ENCODE results near the gene PLCG2. TPM values are rescaled to one million over a fixed set of nuclear protein-coding genes. Genes with fewer than 3 reads are reported as not detected.

PLCG2 gene
- total and polyA plus RNA-seq, 2 of the 8 experiments (the other 6 are each of a cell fraction or from before 2014, with no cell fraction given), result 6.1 to 6.9 TPM

DNA sequence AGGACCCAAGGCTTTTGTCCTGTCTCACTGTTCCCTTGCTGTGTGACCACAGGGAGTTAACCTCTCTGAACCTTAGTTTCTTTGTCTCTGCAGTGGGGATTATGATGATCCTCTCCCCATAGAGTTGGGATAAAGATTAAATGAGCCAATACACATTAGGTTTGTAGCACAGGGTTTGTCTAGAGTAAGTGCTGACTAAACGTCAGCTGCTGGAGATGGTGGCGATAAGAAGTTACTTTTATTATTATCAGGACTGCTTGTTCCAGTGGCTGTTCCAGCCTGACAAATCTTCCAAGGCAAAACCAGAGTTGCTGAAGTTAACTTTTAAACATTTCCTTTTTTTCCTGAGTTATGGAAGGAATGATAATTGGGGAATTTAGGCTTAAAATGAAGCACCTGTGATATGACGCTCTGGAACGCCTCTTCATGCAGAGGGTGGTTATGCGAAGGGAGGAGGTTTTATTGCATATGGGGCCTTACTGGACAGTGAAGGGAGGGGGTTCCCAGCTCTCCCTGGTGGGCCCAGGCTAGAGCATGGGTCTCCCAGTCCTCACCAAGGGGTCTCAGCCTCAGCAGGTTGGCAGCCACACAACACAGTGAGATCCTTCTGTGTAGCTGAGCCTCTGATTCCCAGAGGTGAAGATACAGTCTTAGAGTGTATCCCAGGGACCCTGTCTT is 35.8 kb downstream of the PLCG2 start:
- no peak overlapping the region for H2BK120ac ChIP-seq (replicated peaks; ENCODE audit: low read depth, low read length)
- H3K36me3 ChIP-seq (ENCODE audit: control insufficient read depth in 2 of 4, insufficient read depth in 4 of 4, low read length in 3 of 4), result no peaks in the 10 kb centered on the region
- WGBS, 2 experiments (ENCODE audit: extremely low coverage in 1 of 2, insufficient coverage in 1 of 2, insufficient read length in 1 of 2, insufficient replicate concordance in 2 of 2, low coverage in 1 of 2, low lambda C conversion rate in 2 of 2, missing lambda C conversion rate in 1 of 2), result 86% methylated on average over 5 of the region's 5 CpGs; no CpG with 5 or more reads in 1 of the 2 experiments
- DNase-seq (ENCODE audit: low read depth in 1 of 2, low spot score in 2 of 2) (no peak), FAIRE-seq (no peak)
- no peaks in the 10 kb centered on the region for H3K79me2 ChIP-seq (ENCODE audit: control insufficient read depth in 1 of 2, insufficient read depth in 2 of 2, low read length in 2 of 2)
- no peak overlapping the region for H3K14ac ChIP-seq (ENCODE audit: insufficient read length)
- no peak overlapping the region for H3K56ac ChIP-seq (replicated peaks; ENCODE audit: insufficient read length, low read depth, low read length)
- no peak overlapping the region for H2BK12ac ChIP-seq (ENCODE audit: low read depth, low read length)
- H3K9me3 ChIP-seq (ENCODE audit: insufficient read depth in 2 of 2, low read depth in 1 of 2, low read length in 1 of 2), result no peaks in the 10 kb centered on the region
- no peak overlapping the region for H4K8ac ChIP-seq (ENCODE audit: extremely low read depth, insufficient read depth, low read length)
- no peak overlapping the region for H2AK5ac ChIP-seq (ENCODE audit: low read depth, low read length)
- H2BK20ac ChIP-seq (ENCODE audit: low read length), result peak overlapping the region; percentile 80; the same call in 1 of the 2 replicates
- H4K91ac ChIP-seq (replicated peaks; ENCODE audit: insufficient read length, low read length), result no peak overlapping the region
- no peaks in the 10 kb centered on the region for H3K23me2 ChIP-seq (ENCODE audit: low read depth, low read length)
- no peaks in the 10 kb centered on the region for H4K20me1 ChIP-seq (replicated peaks in 1 of 2; ENCODE audit: control insufficient read depth in 1 of 2, insufficient read depth in 2 of 2, low read length in 2 of 2)
- no peak overlapping the region for H3K27ac ChIP-seq (ENCODE audit: low read depth, low read length)
- H4K5ac ChIP-seq (ENCODE audit: insufficient read length, low read depth, low read length), result no peak overlapping the region
- H3K79me1 ChIP-seq (ENCODE audit: low read depth, low read length), result no peaks in the 10 kb centered on the region
- H3K9ac ChIP-seq (replicated peaks in 1 of 4; ENCODE audit: extremely low read depth in 1 of 4, low read depth in 3 of 4, low read length in 3 of 4), result no peak overlapping the region
- 0 out of 4 replicates have a peak overlapping the region, but pooled peaks of 1 of the 2 experiments have one; percentile 36 for H3K4me2 ChIP-seq (ENCODE audit: insufficient read depth in 1 of 2, low read depth in 2 of 2, low read length in 2 of 2)
- H3K4me3 ChIP-seq (ENCODE audit: extremely low read depth in 1 of 4, insufficient read depth in 2 of 4, low read depth in 3 of 4, low read length in 4 of 4), result no peak overlapping the region
- H3K23ac ChIP-seq (ENCODE audit: insufficient read length), result no peak overlapping the region
- H3K18ac ChIP-seq (ENCODE audit: extremely low read depth, low read length), result no peak overlapping the region
- H2BK5ac ChIP-seq (ENCODE audit: low read depth, low read length), result no peak overlapping the region
- H3K27me3 ChIP-seq (replicated peaks in 1 of 4; ENCODE audit: control insufficient read depth in 3 of 4, extremely low read depth in 1 of 4, insufficient read depth in 3 of 4, low read length in 3 of 4), result no peaks in the 10 kb centered on the region; a peak in 1 of 7 replicates
- H3K4me1 ChIP-seq (replicated peaks in 1 of 4; ENCODE audit: control insufficient read depth in 3 of 4, insufficient read depth in 4 of 4, low read length in 3 of 4), result peaks cover 2 to 7% (median 4%) of the 10 kb centered on the region in 4 experiments; a peak in 4 of 7 replicates
- POLR2A ChIA-PET (ENCODE audit: partially characterized antibody), result no interaction called here
- no peak overlapping the region for H3K4ac ChIP-seq (replicated peaks; ENCODE audit: insufficient read length, low read depth, low read length)
- CTCF ChIA-PET (ENCODE audit: partially characterized antibody), result interaction anchor here (1.2 to 1.3 kb wide), 2 partner anchors 28 to 45 kb away, joined by 3 to 4 read pairs; no protein-coding TSS in a partner anchor
- TF ChIP-seq SP2 (IDR thresholded peaks at IDR 0.05; ENCODE audit: low read length) (no peak), GABPA (IDR thresholded peaks at IDR 0.05; ENCODE audit: borderline replicate concordance, insufficient read depth, low read length) (no peak), HDAC2 (IDR thresholded peaks at IDR 0.05; ENCODE audit: borderline replicate concordance in 1 of 2, low read depth in 2 of 2, low read length in 2 of 2) (no peak), SP1 (IDR thresholded peaks at IDR 0.05; ENCODE audit: low read depth, low read length) (no peak), TEAD4 (IDR thresholded peaks at IDR 0.05; ENCODE audit: low read depth, low read length) (no peak), KDM5A (IDR thresholded peaks at IDR 0.05; ENCODE audit: low read length) (no peak), BACH1 (IDR thresholded peaks at IDR 0.05; ENCODE audit: low read length) (no peak), SIRT6 (IDR thresholded peaks at IDR 0.05; ENCODE audit: low read length) (no peak)
- TF ChIP-seq, protein P1, sequence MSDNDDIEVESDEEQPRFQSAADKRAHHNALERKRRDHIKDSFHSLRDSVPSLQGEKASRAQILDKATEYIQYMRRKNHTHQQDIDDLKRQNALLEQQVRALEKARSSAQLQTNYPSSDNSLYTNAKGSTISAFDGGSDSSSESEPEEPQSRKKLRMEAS (IDR thresholded peaks at IDR 0.05), result no peak
- TF ChIP-seq, protein P2, sequence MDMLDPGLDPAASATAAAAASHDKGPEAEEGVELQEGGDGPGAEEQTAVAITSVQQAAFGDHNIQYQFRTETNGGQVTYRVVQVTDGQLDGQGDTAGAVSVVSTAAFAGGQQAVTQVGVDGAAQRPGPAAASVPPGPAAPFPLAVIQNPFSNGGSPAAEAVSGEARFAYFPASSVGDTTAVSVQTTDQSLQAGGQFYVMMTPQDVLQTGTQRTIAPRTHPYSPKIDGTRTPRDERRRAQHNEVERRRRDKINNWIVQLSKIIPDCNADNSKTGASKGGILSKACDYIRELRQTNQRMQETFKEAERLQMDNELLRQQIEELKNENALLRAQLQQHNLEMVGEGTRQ (IDR thresholded peaks at IDR 0.05; ENCODE audit: low read length), result no peak
- no peak overlapping the region for H2BK15ac ChIP-seq (ENCODE audit: low read length)
- no peak overlapping the region for H2AFZ ChIP-seq (ENCODE audit: low read length)
